GM21619 (cell line): Measurements from ENCODE around the gene RNU6-9.

ENCODE experiments used
- ATAC-seq: cut with Tn5 transposase; IDR thresholded peaks from one replicate; pipeline ENCODE4 v1.9.1; 2021; ENCODE audit not compliant: unreplicated experiment

RNU6-9 gene

GRCh38 chr19:897442-898039 is 4.3 kb downstream of the RNU6-9 start:
- ATAC-seq, result no peak

- ATAC-seq, result no peak
Measured at GRCh38 chr19:898663-899062, 5.4 kb downstream of the RNU6-9 start.

DNA sequence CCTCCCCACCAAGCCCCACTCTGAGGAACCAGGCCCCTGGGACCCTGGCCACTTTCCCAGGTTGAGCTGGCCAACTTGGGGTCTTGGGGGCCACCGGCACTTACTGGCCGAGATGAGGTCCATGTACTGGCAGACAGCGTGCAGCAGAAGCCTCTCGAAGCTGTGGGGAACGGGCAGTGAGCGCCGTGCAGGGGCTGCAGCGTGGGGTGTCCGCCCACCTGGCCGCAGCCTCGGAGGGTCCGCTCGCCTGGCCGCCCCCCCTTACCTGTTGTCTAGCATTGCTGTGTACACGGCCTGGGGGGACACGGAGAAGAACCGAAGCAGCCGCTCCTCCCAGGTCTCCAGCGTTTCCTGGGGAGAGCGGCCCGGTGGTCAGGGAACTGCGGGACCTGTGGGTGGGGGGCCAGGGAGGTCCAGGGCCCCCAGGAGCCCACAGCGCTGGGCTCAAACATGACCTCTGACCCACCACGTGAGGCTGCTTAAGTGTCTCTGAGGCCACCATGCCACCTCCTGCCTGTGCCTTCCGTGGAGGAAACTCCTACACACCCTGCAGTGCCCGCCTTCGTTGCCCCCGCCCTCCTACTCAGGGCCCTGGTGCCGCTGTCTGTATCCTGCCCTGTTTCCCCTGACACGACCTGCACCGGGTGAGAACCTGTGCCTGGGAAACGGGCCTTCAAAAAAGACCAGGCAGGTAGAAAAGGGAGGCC is 6.2 kb downstream of the RNU6-9 start:
- ATAC-seq, result no peak

DNA sequence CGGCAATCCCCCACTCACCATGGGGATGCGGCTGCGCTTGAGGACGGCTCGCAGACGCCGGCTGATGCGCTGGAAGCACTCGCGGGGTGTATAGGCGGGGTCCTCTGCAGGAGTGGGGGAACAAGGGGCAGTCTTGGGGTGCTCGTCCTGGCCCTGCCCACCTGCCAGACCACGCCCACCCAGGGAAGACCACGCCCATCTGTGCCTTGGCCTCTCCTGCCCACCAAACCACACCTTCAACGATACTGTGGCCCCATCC is 6.7 kb downstream of the RNU6-9 start:
- no peak for ATAC-seq

DNA sequence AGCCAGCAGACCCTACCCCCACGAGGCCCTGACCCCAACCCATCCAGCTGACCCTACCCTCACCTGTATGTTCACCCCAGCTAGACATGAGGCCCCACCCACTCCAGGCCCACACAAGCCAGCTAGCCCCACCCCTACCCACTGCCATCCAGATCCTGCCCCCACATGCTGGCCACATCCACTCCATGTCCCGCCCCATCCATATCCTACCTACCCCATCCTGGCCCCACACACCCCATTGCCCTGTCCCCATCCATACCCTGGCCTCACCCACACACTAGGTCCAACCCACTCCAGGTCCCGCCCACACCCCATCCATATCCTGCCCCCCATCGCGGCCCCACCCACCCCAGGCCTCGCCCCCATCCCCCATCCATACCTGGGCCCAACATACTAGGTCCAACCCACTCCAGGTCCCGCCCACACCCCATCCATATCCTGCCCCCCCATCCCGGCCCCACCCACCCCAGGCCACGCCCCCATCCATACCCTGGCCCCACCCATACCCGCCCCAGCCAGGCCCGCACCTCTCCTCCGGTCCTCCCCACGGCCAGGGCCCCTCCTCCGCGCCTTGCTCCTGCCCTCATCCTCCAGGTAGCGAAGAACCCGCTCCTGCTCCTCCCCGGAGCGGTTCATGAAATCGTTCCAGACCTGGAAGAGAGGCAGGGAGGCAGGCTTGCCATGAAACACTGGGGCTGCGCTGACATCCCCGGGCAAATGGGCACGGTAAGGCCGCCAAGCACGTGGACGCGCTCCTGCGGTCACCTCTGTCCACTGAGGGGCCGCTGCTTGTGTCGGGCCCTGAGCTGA is 7.2 kb downstream of the RNU6-9 start:
- no peak for ATAC-seq

DNA sequence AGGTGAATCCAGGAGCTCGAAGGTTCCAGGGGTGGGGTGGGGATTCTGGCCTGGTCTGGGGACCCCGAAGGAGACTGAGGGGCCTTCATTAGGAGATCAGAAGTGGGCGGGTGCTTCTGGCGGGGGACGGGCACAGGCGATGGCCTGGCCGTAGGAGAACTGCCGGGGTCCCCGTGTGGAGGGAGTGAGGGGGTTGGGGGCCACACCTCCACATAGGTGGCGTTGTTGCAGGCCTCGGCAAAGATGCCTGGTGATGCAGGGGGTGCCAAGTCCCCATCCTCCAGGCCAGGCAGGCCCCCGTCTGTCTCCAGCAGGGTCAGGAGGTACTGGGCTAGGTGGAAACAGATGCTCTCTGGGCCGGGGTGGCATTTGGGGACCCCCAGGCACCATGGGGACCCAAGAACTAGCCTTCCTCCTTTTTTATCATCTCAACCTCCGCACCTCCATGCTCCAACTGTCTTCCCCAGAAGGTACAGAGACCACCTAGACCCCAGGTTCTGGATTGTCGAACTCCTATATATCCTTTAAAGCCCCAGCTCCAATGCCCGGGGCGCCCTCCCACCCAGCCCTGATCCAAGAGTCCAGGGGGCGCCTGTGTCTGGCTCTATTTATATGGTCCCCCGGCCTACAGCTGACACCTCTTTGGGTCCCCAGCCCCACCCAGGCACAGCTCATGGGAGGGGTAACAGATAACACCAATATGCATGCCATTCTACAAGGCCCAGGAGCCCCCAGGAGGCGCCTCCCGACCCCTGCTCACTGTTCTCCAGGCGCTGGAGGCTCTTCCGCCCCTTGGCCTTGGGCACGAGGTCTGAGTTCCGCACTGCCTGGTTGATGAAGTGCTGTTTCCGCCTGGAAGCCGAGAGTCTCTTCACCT is 8.2 kb downstream of the RNU6-9 start:
- ATAC-seq, result no peak

GRCh38 chr19:902093-902370 is 8.7 kb downstream of the RNU6-9 start:
- ATAC-seq, result no peak

DNA sequence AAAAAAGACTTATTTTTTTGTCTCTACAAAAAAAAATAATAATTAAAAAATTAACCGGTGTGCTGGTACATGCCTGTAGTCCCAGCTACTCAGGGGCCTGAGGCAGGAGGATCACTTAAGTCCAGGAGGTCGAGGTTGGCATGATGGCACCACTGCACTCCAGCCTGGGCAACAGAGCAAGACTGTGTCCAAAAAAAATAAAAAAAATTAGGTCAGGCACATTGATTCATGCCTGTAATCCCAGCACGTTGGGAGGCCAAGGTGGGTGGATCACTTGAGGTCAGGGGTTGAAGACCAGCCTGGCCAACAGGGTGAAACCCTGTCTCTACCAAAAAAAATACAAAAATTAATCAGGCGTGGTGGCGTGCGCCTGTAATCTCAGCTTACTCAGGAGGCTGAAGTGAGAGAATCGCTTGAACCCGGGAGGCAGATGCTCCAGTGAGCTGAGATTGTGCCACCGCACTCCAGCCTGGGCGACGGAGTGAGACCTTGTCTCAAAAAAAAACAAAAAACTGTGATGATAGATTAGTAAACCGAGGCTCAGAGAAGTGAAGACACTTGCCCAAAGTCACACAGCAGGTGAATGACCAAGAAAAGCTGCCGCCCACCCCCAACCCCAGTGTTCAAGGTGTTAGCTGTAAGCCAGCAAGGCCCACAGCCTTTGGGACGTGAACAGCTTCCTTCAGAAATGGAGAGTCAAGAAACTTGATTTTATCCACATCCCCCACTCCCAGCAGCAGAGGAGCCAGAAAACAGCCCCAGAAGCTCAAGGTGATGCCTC is 9.4 kb downstream of the RNU6-9 start:
- no peak for ATAC-seq

- ATAC-seq, result no peak
Measured at GRCh38 chr19:903266-903797, 10.0 kb downstream of the RNU6-9 start.

- no peak for ATAC-seq
Measured at GRCh38 chr19:904545-904944, 11.3 kb downstream of the RNU6-9 start.

DNA sequence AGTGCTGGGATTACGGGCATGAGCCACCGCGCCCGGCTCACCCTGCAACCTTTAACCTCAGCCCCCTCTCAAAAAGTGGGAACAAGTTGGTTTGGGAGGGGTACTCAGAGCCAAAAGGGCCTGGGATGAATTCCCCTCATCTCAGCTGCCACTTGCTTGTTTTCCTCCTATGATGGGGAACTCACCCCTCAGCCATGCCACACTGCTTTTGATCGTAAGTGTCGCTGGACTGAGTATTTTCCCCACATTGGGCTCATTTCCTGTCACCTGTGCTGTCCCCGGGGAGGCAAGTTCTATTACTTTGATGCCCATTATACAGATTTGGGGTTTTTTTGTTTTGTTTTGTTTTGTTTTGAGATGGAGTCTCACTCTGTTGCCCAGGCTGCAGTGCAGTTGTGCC is 13.2 kb downstream of the RNU6-9 start:
- no peak for ATAC-seq

- ATAC-seq, result no peak
Measured at GRCh38 chr19:907183-907853, 14.0 kb downstream of the RNU6-9 start.

DNA sequence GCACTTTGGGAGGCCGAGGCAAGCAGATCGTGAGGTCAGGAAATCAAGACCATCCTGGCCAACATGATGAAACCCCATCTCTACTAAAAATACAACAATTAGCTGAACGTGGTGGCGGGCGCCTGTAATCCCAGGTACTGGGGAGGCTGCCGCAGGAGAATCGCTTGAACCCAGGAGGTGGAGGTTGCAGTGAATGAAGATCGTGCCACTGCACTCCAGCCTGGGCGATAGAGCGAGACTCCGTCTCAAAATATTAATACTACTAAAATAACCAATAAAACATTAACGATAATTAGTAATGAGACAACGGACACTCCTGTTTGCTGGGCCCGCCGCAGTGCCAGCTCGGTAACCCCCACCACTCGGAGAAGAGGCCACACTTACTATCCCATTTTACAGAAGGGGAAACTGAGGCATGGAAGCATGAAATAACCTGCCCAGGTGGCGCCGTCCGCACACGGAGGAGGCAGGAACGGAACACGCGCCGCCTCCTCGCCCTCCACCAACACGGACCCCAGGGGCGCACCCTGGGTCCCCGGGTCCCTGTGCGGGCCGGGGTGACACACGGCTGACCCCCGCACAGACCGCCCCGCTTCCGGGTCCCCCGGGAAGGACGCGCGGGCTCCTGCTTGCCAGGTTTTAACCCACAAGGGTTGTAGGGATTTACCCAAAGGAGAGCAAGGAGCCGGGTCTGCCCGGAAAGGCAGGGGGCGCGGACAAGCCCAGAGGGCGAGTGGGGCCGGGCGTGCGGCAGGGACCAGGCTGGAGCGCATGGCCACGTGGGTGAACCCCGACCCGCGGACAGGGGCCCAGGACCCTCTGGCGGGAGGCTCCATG is 18.1 kb downstream of the RNU6-9 start:
- no peak for ATAC-seq

DNA sequence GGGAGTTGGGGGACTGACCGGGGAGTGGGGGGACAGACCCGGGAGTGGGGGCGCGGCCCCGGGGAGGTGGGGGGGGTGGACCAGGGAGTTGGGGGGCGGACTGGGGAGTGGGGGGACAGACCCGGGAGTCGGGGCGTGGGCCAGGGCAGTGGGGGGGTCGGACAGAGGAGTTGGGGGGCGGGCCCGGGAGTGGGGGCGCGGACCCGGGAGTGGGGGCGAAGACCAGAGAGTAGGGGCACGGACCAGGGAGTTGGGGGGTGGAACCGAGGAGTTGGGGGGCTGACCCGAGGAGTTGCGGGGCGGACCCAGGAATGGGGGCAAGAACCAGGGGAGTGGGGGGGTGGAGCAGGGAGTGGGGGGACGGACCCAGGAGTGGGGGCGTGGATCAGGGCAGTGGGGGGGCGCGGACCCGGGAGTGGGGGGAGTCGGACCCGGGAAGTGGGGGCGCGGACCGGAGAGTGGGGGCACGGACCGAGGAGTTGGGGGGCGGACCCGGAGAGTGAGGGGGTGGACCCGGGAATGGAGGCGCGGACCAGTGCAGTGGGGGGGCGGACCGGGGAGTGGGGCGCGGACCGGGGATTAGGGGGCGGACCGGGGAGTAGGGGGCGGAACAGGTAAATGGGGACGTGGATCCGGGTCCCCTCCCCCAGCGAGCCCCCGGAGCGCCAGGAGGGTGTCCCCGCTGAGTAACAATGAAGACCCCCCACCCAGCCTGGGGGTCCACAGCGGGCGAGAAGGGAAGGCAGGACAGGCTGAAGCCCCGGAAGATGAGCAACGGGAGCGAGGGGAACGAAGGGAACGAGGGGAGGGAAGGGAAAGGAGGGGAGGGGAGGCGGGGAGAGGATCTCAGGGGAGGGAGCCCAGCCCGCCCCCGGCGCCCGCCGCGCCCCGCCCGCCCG is 19.1 kb downstream of the RNU6-9 start:
- no peak for ATAC-seq

- no peak for ATAC-seq
Measured at GRCh38 chr19:913080-913748, 19.9 kb downstream of the RNU6-9 start, which contains the start of gene R3HDM4. R3HDM4 (minus strand) TSS chr19:913219; CDS start chr19:913157, 62 bp downstream.

- no peak for ATAC-seq
Measured at GRCh38 chr19:916645-917322, 23.5 kb downstream of the RNU6-9 start.
